WTC11 (cell line): Measurements from ENCODE around the gene MAB21L1. TPM values are rescaled to one million over a fixed set of nuclear protein-coding genes. Genes with fewer than 3 reads are reported as not detected.
A peak's percentile ranks its signal among the peaks of the same experiment; 100 is the strongest.

Experiments used
- ATAC-seq: fragments of 200-7000 bp; cut with Tn5 transposase; 2 replicates; pipeline ENCODE4 v1.10.0; 2021; ENCODE audit warnings: mild to moderate bottlenecking, moderate library complexity
- CTCF ChIA-PET: fragments of 300-600 bp; sonication (Branson Sonifier 250); formaldehyde crosslinking; loops from one replicate; lab custom pipeline; 2021; ENCODE audit warnings: antibody characterized with exemption; lab: Charles Lee
- POLR2A ChIA-PET: fragments of 350-600 bp; sonication (Branson Sonifier 250); formaldehyde crosslinking; loops from one replicate; lab custom pipeline; 2021; ENCODE audit warnings: antibody characterized with exemption; lab: Charles Lee
- DNase-seq: peaks from one replicate; pipeline ENCODE4 v3.0.0; 2021; ENCODE audit warnings: low spot score
- H3K27ac Mint-ChIP-seq: 2 replicates; pipeline ENCODE4 v1.8.0; 2021; ENCODE audit warnings: mixed read lengths
- H3K27me3 Mint-ChIP-seq: 2 replicates; pipeline ENCODE4 v1.8.0; 2021; ENCODE audit warnings: low read depth, mild to moderate bottlenecking, moderate library complexity, mixed read lengths
- H3K36me3 Mint-ChIP-seq: 2 replicates; pipeline ENCODE4 v1.8.0; 2021; ENCODE audit warnings: mixed read lengths
- H3K4me1 Mint-ChIP-seq: 2 replicates; pipeline ENCODE4 v1.8.0; 2022; ENCODE audit warnings: mixed read lengths
- H3K4me3 Mint-ChIP-seq: 2 replicates; pipeline ENCODE4 v1.8.0; 2021; ENCODE audit warnings: mild to moderate bottlenecking, moderate library complexity, mixed read lengths
- H3K9me3 Mint-ChIP-seq: 2 replicates; pipeline ENCODE4 v1.8.0; 2021; ENCODE audit warnings: mixed read lengths
- CBFB ChIP-seq: sonication (generic); formaldehyde crosslinking; IDR thresholded peaks from 2 replicates; pipeline ENCODE4 v1.8.1; 2022; ENCODE audit warnings: mild to moderate bottlenecking, low read depth, missing genetic modification reagents
- CREB1 ChIP-seq: sonication (generic); formaldehyde crosslinking; IDR thresholded peaks from 2 replicates; pipeline ENCODE4 v1.8.0; 2023; ENCODE audit warnings: mild to moderate bottlenecking, missing genetic modification reagents
- EMX1 ChIP-seq: fragments of 250-450 bp; sonication (Bioruptor Pico); IDR thresholded peaks from 2 replicates; pipeline ENCODE4 v1.8.0; 2021; ENCODE audit warnings: mild to moderate bottlenecking
- JUN ChIP-seq: sonication (generic); formaldehyde crosslinking; IDR thresholded peaks from 2 replicates; pipeline ENCODE4 v1.8.0; 2023; ENCODE audit warnings: mild to moderate bottlenecking, missing genetic modification reagents
- KAT7 ChIP-seq: sonication (generic); formaldehyde crosslinking; IDR thresholded peaks from 2 replicates; pipeline ENCODE4 v1.8.1; 2023; ENCODE audit warnings: missing genetic modification reagents, mild to moderate bottlenecking, borderline replicate concordance
- NR2C2 ChIP-seq: sonication (generic); formaldehyde crosslinking; IDR thresholded peaks from 2 replicates; pipeline ENCODE4 v1.8.0; 2022; ENCODE audit warnings: mild to moderate bottlenecking, missing genetic modification reagents
- PRRX2 ChIP-seq: fragments of 250-450 bp; sonication (Bioruptor Pico); IDR thresholded peaks from 2 replicates; pipeline ENCODE4 v1.8.0; 2021; ENCODE audit warnings: mild to moderate bottlenecking
- ZNF121 ChIP-seq: sonication (generic); formaldehyde crosslinking; IDR thresholded peaks from 2 replicates; pipeline ENCODE4 v1.8.0; 2023; ENCODE audit warnings: missing genetic modification reagents
- ZNF219 ChIP-seq: sonication (generic); formaldehyde crosslinking; IDR thresholded peaks from 2 replicates; pipeline ENCODE4 v1.8.0; 2023; ENCODE audit warnings: missing genetic modification reagents, mild to moderate bottlenecking, borderline replicate concordance
- ZNF263 ChIP-seq: sonication (generic); formaldehyde crosslinking; IDR thresholded peaks from 2 replicates; pipeline ENCODE4 v1.8.1; 2022; ENCODE audit warnings: low read depth, mild to moderate bottlenecking, moderate library complexity, missing genetic modification reagents
- total RNA-seq: library from RNA; stranded (reverse); gene quantifications from 3 replicates; pipeline ENCODE4 v1.2.3, GENCODE V29; 2021
- TF ChIP-seq, protein P1 (sequence below): fragments of 250-450 bp; sonication (Bioruptor Pico); IDR thresholded peaks from 2 replicates; pipeline ENCODE4 v2.1.2; 2022; ENCODE audit warnings: mild to moderate bottlenecking, moderate library complexity
- TF ChIP-seq, protein P2 (sequence below): sonication (generic); formaldehyde crosslinking; IDR thresholded peaks from 2 replicates; pipeline ENCODE4 v1.8.0; 2023; ENCODE audit warnings: missing genetic modification reagents
- TF ChIP-seq, protein P3 (sequence below): sonication (generic); formaldehyde crosslinking; IDR thresholded peaks from 2 replicates; pipeline ENCODE4 v1.8.1; 2022; ENCODE audit warnings: low read depth, missing genetic modification reagents, borderline replicate concordance
- TF ChIP-seq, protein P4 (sequence below): sonication (generic); formaldehyde crosslinking; IDR thresholded peaks from 2 replicates; pipeline ENCODE4 v1.8.1; 2022; ENCODE audit warnings: mild to moderate bottlenecking, moderate library complexity, missing genetic modification reagents
- TF ChIP-seq, protein P5 (sequence below): sonication (generic); formaldehyde crosslinking; IDR thresholded peaks from 2 replicates; pipeline ENCODE4 v1.8.1; 2023; ENCODE audit warnings: mild to moderate bottlenecking, moderate library complexity, missing genetic modification reagents
- TF ChIP-seq, protein P6 (sequence below): sonication (generic); formaldehyde crosslinking; IDR thresholded peaks from 2 replicates; pipeline ENCODE4 v1.8.1; 2023; ENCODE audit warnings: mild to moderate bottlenecking, missing genetic modification reagents, borderline replicate concordance
- TF ChIP-seq, protein P7 (sequence below): sonication (generic); formaldehyde crosslinking; IDR thresholded peaks from 2 replicates; pipeline ENCODE4 v1.8.1; 2023; ENCODE audit warnings: mild to moderate bottlenecking, missing genetic modification reagents, moderate library complexity

The MAB21L1 gene
- total RNA-seq, 1 experiment from 2014 or later: 0.15 TPM

DNA sequence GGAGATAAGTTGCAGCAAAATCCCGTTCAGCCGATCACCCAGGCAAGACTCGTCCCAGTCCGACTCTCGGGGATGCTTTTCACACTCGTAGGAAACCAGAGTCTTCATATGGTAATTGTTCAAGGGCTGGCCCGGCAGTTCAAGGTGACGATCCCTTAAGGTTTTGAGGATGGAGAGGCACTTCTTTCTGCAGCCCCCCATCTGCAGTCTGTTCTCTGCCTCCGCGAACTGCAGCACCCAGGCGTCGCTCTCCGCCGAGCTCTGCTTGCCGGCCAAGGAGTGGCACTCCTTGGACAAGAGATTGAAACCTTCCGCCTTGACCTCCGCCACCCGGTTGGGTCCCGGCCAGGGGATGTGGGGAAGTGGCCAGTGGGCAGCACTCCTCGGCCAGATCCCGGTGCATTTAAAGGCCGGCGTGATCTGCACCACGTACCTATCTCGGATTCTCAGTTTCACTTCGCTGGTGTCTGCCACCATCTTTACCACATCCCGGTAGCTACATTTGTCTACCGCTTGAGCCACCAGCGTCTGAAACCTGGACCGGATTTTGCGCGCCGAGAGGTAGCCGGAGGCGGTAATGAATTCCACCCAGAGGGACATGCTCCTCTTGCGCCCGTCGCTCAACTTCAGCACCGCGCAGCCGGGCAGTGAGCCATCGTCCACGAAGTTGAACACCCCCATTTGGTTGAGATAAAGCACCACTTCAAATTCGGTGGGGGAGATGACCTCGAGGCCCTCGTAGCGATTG lies 1.1 kb downstream of the MAB21L1 start (continued):
- peak; percentile 28; the same call in 1 of the 2 replicates for TF ChIP-seq ZNF219
- TF ChIP-seq NR2C2 (CRISPR knock-in tag): no peak
- no peak for TF ChIP-seq ZNF263 (CRISPR knock-in tag)
- TF ChIP-seq, protein P1, sequence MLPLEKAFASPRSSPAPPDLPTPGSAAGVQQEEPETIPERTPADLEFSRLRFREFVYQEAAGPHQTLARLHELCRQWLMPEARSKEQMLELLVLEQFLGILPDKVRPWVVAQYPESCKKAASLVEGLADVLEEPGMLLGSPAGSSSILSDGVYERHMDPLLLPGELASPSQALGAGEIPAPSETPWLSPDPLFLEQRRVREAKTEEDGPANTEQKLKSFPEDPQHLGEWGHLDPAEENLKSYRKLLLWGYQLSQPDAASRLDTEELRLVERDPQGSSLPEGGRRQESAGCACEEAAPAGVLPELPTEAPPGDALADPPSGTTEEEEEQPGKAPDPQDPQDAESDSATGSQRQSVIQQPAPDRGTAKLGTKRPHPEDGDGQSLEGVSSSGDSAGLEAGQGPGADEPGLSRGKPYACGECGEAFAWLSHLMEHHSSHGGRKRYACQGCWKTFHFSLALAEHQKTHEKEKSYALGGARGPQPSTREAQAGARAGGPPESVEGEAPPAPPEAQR (CRISPR knock-in tag): no peak
- TF ChIP-seq, protein P2, sequence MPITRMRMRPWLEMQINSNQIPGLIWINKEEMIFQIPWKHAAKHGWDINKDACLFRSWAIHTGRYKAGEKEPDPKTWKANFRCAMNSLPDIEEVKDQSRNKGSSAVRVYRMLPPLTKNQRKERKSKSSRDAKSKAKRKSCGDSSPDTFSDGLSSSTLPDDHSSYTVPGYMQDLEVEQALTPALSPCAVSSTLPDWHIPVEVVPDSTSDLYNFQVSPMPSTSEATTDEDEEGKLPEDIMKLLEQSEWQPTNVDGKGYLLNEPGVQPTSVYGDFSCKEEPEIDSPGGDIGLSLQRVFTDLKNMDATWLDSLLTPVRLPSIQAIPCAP (CRISPR knock-in tag): no peak

DNA sequence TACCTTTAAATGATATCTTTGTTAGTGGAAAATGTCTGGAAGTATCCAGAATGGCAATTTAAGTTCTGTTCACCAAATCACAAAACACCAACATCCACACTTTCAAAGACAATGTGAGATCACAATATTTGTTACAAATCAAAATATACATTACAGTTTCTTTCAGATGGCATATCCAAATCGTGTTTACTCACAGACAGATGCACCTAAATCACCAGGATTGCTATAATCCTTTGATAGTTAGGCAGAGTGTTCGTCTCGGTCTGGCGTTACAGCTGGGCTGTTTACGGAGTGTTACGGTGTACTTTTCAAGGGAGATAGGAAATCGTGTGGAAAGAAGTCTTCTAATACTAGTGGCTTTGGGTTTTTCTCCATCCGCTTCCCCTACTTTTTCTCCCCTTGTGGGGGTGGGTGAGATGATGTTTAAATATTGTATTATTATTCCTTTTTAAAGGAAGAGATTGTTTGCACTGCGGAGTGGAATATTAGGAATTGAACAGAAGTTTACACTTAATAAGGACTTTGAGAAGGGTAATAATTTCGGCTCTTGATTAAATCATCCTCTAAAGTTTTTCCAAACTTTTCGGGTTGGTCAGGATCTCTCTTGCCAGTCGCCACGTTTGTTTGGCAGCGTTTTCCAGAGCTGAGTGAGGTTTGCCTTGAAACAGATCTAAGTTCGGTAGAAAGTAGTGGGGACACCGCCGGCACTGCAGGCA lies 1.8 kb downstream of the MAB21L1 start:
- H3K36me3 Mint-ChIP-seq: no peaks in the 10 kb centered on the region

DNA sequence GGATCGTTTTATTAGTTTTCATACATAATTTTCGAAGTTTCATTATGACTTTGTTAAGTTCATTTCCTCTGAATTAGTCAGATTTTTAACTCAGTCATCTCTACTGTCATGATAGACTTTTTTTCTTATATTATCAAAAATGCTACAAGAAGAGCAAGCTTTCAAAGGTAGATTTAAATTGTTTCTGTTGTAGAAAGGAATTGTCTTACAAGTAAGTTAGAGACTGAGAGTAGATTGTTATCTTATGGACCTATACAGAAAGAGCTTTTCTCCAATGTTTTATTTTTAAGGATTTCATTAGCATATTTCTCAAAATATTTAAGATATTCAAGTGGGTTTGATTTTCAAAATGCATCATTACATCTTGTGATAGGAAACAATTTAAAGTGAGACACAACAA lies 2.7 kb downstream of the MAB21L1 start:
- no peak overlapping the region for H3K27ac Mint-ChIP-seq
- ATAC-seq (no peak), DNase-seq (no peak)
- ChIA-PET POLR2A (no interaction called here), CTCF (no interaction called here)
- H3K36me3 Mint-ChIP-seq: no peaks in the 10 kb centered on the region
- no peak overlapping the region for H3K4me3 Mint-ChIP-seq
- H3K27me3 Mint-ChIP-seq: peaks cover 97% of the 10 kb centered on the region
- H3K9me3 Mint-ChIP-seq: no peaks in the 10 kb centered on the region
- peaks cover 62% of the 10 kb centered on the region for H3K4me1 Mint-ChIP-seq
- TF ChIP-seq, protein P3, sequence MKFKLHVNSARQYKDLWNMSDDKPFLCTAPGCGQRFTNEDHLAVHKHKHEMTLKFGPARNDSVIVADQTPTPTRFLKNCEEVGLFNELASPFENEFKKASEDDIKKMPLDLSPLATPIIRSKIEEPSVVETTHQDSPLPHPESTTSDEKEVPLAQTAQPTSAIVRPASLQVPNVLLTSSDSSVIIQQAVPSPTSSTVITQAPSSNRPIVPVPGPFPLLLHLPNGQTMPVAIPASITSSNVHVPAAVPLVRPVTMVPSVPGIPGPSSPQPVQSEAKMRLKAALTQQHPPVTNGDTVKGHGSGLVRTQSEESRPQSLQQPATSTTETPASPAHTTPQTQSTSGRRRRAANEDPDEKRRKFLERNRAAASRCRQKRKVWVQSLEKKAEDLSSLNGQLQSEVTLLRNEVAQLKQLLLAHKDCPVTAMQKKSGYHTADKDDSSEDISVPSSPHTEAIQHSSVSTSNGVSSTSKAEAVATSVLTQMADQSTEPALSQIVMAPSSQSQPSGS (CRISPR knock-in tag): no peak
- TF ChIP-seq KAT7 (CRISPR knock-in tag) (no peak), EMX1 (CRISPR knock-in tag) (no peak), ZNF121 (no peak)
- TF ChIP-seq, protein P4, sequence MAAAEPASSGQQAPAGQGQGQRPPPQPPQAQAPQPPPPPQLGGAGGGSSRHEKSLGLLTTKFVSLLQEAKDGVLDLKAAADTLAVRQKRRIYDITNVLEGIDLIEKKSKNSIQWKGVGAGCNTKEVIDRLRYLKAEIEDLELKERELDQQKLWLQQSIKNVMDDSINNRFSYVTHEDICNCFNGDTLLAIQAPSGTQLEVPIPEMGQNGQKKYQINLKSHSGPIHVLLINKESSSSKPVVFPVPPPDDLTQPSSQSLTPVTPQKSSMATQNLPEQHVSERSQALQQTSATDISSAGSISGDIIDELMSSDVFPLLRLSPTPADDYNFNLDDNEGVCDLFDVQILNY: no peak
- TF ChIP-seq, protein P5, sequence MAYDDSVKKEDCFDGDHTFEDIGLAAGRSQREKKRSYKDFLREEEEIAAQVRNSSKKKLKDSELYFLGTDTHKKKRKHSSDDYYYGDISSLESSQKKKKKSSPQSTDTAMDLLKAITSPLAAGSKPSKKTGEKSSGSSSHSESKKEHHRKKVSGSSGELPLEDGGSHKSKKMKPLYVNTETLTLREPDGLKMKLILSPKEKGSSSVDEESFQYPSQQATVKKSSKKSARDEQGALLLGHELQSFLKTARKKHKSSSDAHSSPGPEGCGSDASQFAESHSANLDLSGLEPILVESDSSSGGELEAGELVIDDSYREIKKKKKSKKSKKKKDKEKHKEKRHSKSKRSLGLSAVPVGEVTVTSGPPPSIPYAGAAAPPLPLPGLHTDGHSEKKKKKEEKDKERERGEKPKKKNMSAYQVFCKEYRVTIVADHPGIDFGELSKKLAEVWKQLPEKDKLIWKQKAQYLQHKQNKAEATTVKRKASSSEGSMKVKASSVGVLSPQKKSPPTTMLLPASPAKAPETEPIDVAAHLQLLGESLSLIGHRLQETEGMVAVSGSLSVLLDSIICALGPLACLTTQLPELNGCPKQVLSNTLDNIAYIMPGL: no peak

More for the DNA sequence above, 1.8 kb downstream of the MAB21L1 start:
- TF ChIP-seq CBFB (CRISPR knock-in tag) (no peak), CREB1 (CRISPR knock-in tag) (no peak), JUN (CRISPR knock-in tag) (no peak), PRRX2 (no peak)
- TF ChIP-seq, protein P4: no peak
- TF ChIP-seq, protein P6, sequence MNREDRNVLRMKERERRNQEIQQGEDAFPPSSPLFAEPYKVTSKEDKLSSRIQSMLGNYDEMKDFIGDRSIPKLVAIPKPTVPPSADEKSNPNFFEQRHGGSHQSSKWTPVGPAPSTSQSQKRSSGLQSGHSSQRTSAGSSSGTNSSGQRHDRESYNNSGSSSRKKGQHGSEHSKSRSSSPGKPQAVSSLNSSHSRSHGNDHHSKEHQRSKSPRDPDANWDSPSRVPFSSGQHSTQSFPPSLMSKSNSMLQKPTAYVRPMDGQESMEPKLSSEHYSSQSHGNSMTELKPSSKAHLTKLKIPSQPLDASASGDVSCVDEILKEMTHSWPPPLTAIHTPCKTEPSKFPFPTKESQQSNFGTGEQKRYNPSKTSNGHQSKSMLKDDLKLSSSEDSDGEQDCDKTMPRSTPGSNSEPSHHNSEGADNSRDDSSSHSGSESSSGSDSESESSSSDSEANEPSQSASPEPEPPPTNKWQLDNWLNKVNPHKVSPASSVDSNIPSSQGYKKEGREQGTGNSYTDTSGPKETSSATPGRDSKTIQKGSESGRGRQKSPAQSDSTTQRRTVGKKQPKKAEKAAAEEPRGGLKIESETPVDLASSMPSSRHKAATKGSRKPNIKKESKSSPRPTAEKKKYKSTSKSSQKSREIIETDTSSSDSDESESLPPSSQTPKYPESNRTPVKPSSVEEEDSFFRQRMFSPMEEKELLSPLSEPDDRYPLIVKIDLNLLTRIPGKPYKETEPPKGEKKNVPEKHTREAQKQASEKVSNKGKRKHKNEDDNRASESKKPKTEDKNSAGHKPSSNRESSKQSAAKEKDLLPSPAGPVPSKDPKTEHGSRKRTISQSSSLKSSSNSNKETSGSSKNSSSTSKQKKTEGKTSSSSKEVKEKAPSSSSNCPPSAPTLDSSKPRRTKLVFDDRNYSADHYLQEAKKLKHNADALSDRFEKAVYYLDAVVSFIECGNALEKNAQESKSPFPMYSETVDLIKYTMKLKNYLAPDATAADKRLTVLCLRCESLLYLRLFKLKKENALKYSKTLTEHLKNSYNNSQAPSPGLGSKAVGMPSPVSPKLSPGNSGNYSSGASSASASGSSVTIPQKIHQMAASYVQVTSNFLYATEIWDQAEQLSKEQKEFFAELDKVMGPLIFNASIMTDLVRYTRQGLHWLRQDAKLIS (CRISPR knock-in tag): no peak
- TF ChIP-seq, protein P7, sequence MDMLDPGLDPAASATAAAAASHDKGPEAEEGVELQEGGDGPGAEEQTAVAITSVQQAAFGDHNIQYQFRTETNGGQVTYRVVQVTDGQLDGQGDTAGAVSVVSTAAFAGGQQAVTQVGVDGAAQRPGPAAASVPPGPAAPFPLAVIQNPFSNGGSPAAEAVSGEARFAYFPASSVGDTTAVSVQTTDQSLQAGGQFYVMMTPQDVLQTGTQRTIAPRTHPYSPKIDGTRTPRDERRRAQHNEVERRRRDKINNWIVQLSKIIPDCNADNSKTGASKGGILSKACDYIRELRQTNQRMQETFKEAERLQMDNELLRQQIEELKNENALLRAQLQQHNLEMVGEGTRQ (CRISPR knock-in tag): no peak
- Mint-ChIP-seq H3K4me3 (peak overlapping the region; percentile 84), H3K9me3 (no peaks in the 10 kb centered on the region), H3K4me1 (peaks cover 68% of the 10 kb centered on the region), H3K27ac (no peak overlapping the region), H3K27me3 (peaks cover 98% of the 10 kb centered on the region)
- CTCF ChIA-PET: interaction anchor here (0.9 kb wide), 1 partner anchor 314 kb away, joined by 3 read pairs; no protein-coding TSS in a partner anchor
- DNase-seq (no peak), ATAC-seq (no peak)
- POLR2A ChIA-PET: interaction anchor here (0.5 kb wide), 1 partner anchor 410 kb away, joined by 5 read pairs; no protein-coding TSS in a partner anchor
